Activated naive CD4-positive, alpha-beta T cell treated with anti-CD3 and anti-CD28 coated beads, Interleukin-2, amount 50 U/mL, for 24 hours (primary cell): ENCODE data around the gene NCAPD3.

Experiments
- H3K27ac Mint-ChIP-seq: one replicate; pipeline ENCODE4 v1.8.0; 2021; ENCODE audit warnings: mild to moderate bottlenecking, mixed read lengths
- H3K27me3 Mint-ChIP-seq: one replicate; pipeline ENCODE4 v1.8.0; 2021; ENCODE audit warnings: mixed read lengths
- H3K36me3 Mint-ChIP-seq: one replicate; pipeline ENCODE4 v1.8.0; 2021; ENCODE audit warnings: mixed read lengths
- H3K4me1 Mint-ChIP-seq: one replicate; pipeline ENCODE4 v1.8.0; 2021; ENCODE audit warnings: mixed read lengths
- H3K4me3 Mint-ChIP-seq: one replicate; pipeline ENCODE4 v1.8.0; 2021; ENCODE audit warnings: mild to moderate bottlenecking, mixed read lengths
- H3K9me3 Mint-ChIP-seq: one replicate; pipeline ENCODE4 v1.8.0; 2021; ENCODE audit warnings: mixed read lengths

The NCAPD3 gene

DNA sequence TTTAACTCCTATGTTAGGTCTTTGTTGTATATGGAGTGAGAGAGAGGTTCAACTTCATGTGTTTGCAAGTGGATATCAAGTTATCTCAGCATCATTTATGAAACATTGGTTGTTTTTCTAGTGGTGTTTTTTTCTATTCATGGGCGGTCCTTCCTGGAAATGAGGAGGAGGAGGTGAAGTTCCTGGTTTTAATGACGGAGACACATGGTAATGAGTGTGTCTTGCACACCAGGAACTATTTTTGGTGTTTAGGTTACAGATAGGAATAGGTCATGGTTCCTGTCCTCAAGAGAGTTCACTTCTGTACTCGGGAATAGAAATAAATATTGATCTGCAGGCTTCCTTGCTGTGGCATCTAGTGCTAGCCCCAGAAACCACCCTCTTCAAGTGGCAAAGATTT, 80.0 kb downstream of the NCAPD3 start:
- H3K27ac Mint-ChIP-seq = peak overlapping the region; percentile 71
- H3K9me3 Mint-ChIP-seq = no peaks in the 10 kb centered on the region
- H3K36me3 Mint-ChIP-seq = peaks cover 6% of the 10 kb centered on the region
- no peak overlapping the region for H3K4me3 Mint-ChIP-seq
- no peaks in the 10 kb centered on the region for H3K27me3 Mint-ChIP-seq
- H3K4me1 Mint-ChIP-seq = peaks cover 9% of the 10 kb centered on the region

DNA sequence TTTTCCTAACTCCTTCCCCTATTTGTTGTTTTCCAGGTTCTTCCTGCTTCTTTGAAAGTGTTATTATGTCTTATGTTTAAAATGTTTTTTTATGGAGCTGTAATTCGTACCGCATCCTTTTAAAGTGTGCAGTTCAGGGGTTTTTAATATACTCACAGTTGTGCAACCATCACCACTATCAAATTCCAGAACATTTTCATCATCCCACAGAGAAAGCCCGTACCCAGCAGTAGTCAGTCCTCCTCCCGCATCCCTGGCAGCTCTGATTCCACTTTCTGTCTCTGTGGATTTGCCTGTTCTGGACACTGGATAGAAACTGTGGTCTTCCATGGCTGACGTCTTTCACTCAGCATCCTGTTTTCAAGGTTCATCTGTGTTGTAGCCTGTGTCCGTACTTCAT, 81.2 kb downstream of the NCAPD3 start:
- Mint-ChIP-seq H3K4me1 (peaks cover 9% of the 10 kb centered on the region), H3K27ac (no peak overlapping the region)

DNA sequence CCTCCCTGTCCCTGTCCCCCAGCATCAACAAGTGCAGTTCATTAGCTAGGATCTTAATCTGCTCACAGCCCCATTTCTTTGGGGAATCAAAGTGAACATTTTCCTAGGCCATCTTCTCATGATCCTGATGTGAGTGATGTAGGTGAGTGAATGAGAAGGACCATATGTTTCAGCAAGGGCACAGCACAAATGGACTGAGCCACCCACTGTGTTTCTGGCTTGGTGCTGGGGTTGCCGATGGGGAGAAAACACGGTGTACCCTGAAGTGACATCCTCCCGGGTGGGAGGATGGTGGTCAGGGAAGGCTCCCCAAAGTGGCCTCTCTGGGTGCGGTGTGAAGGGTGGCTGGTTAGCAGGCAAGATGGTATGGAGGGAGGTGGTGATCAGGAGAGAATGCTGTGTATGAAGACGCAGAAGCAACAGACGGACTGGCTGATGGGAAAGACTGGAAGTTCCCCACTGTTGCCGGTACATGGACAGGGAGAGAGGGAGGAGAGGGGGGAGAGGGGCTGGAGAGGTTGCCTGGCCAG, 82.7 kb downstream of the NCAPD3 start:
- Mint-ChIP-seq H3K4me1 (peaks cover 9% of the 10 kb centered on the region), H3K27me3 (no peaks in the 10 kb centered on the region), H3K4me3 (no peak overlapping the region), H3K9me3 (no peaks in the 10 kb centered on the region), H3K27ac (no peak overlapping the region), H3K36me3 (peaks cover 6% of the 10 kb centered on the region)

More for the DNA sequence above, 81.2 kb downstream of the NCAPD3 start:
- Mint-ChIP-seq H3K36me3 (peaks cover 6% of the 10 kb centered on the region), H3K9me3 (no peaks in the 10 kb centered on the region), H3K4me3 (no peak overlapping the region), H3K27me3 (no peaks in the 10 kb centered on the region)

DNA sequence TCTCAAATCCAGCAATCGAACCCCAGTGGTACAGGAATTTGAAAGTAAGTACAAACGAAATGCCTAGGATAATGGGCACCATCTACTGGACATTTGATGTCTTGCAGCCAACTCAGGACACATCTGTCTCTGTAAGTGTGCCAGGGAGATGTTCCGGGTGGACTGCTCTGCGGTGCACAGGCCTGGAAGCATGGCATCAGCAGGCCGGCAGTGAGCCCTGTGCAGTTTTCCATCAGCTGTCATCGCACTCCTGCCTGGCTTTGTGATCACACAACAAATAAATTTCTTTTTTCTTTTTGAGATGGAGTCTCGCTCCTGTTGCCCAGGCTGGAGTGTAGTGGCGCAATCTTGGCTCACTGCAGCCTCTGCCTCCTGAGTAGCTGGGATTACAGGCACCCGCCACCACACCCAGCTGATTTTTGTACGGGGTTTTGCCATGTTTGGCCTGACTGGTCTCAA, 83.9 kb downstream of the NCAPD3 start:
- Mint-ChIP-seq H3K27ac (no peak overlapping the region), H3K4me3 (no peak overlapping the region)

DNA sequence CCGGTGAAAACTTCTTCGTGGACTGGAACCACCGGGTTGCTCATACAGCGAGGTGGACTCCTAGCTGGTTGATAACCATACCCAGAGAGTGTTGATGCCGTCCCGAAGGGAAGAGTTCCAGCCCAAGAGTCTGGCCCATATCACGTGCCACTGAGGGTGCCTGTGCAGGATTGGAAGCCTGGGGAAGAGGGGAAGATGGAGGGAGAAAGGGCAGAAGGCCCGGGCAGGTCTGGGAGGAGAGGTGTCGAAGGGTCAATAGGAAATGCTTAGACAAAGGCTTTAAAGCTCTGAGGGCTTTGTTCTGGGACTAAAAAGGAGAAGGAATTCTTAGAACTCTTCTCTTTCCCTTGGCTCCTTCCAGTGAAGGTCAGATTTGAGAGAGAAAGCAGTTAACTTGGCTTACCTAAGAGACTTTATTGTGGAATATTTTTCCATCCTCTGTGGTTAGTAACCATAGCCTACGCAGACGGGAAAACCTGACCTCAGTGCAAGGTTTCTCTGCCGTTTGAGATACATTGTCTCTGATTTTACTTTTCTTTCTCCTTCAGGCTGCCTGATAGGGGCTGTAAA, 84.4 kb downstream of the NCAPD3 start:
- H3K4me3 Mint-ChIP-seq = no peak overlapping the region
- H3K27ac Mint-ChIP-seq = no peak overlapping the region
- no peaks in the 10 kb centered on the region for H3K9me3 Mint-ChIP-seq
- H3K27me3 Mint-ChIP-seq = no peaks in the 10 kb centered on the region
- H3K36me3 Mint-ChIP-seq = no peaks in the 10 kb centered on the region
- H3K4me1 Mint-ChIP-seq = peaks cover 9% of the 10 kb centered on the region

More for the DNA sequence above, 83.9 kb downstream of the NCAPD3 start:
- Mint-ChIP-seq H3K36me3 (peaks cover 2% of the 10 kb centered on the region), H3K27me3 (no peaks in the 10 kb centered on the region), H3K9me3 (no peaks in the 10 kb centered on the region), H3K4me1 (peaks cover 9% of the 10 kb centered on the region)

DNA sequence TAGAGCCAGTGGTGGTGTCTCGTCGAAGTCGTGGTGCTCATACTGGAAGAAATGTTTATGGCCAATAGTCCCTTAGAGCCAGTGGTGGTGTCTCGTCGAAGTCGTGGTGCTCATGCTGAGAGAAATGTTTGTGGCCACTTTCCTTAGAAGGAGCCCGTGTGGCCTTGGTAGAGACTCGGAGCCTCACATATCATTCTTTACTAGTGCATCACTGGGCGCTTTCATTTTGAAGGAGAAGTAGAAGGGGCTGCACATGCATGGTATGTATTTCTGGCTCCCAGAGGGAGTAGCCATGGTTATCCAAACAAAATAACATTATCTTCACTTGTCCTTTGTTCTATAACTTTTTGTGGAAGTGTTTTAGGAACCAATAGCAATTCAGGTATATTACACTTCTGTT, 85.4 kb downstream of the NCAPD3 start:
- H3K27ac Mint-ChIP-seq = no peak overlapping the region
- H3K27me3 Mint-ChIP-seq = no peaks in the 10 kb centered on the region
- H3K36me3 Mint-ChIP-seq = no peaks in the 10 kb centered on the region
- peaks cover 4% of the 10 kb centered on the region for H3K4me1 Mint-ChIP-seq
- H3K9me3 Mint-ChIP-seq = peaks cover 6% of the 10 kb centered on the region
- no peak overlapping the region for H3K4me3 Mint-ChIP-seq

DNA sequence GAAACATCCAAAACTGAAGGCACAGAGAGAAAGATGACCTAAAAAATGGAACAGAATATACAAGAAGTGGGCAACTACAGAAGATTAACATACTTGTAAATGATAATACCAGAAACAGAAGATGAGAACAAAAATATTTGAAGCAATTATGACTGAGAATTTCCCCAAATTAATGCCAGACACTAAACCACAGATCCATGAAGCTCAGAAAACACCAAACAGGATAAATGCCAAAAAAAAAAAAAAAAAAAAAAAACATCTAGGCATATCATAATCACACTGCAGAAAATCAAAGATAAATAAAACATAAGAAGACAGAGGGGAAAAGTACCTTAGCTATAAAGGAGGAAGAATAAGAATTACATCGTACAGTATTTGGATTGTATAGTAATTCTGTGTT, 89.6 kb downstream of the NCAPD3 start:
- no peak overlapping the region for H3K4me3 Mint-ChIP-seq
- no peak overlapping the region for H3K27ac Mint-ChIP-seq
- H3K27me3 Mint-ChIP-seq = no peaks in the 10 kb centered on the region
- H3K9me3 Mint-ChIP-seq = peaks cover 17% of the 10 kb centered on the region
- peaks cover 11% of the 10 kb centered on the region for H3K36me3 Mint-ChIP-seq
- peaks cover 1% of the 10 kb centered on the region for H3K4me1 Mint-ChIP-seq

DNA sequence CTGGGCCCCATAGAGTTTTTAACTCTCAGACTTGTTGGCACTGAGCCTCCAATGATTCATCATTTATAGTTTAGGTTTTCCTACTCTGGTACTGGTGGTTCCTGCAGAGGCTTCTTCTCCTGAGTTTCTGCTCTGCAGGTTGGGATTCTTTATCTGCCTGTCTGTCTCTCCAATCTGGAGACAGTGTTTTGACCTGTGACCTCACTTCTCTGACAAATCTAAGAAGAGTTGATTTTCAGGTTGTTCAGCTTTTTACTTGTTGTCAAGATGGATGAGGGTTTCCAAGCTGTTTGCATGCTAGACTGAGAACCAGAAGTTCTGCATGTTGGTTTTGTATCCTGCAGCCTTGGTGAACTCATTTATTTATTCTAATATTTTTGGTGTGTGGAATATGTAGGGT, 91.0 kb downstream of the NCAPD3 start:
- H3K4me3 Mint-ChIP-seq = no peak overlapping the region
- no peaks in the 10 kb centered on the region for H3K4me1 Mint-ChIP-seq
- H3K9me3 Mint-ChIP-seq = peaks cover 17% of the 10 kb centered on the region
- peaks cover 1% of the 10 kb centered on the region for H3K27me3 Mint-ChIP-seq
- peaks cover 16% of the 10 kb centered on the region for H3K36me3 Mint-ChIP-seq
- no peak overlapping the region for H3K27ac Mint-ChIP-seq

DNA sequence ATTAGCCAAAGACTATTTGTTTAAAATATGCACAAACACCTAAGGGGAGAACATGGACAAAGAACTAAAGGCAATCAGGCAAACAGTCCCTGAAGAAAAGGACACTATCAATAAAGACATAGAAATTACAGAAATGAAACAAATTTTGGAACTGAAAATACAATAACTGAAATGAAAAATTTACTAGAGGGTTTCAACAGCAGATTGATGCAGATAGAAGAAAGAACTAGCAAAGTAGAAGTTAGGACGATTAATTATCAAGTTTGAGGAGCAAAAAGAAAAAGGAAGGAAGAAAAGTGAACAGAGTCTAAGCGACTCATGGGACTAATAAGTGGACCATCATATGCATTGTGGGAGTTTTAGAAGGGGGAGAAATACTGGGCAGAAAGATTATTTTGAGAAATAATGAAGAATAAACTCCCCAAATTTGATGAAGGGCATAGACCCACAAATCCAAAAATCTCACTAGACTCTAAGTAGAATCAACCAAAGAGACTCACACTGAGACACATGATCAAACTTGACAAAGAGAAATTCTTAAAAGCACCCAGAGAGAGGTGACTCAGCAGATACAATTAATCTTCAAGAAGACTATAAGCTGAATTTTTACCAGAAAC, 92.0 kb downstream of the NCAPD3 start:
- H3K27ac Mint-ChIP-seq = no peak overlapping the region
- H3K36me3 Mint-ChIP-seq = peaks cover 16% of the 10 kb centered on the region
- no peak overlapping the region for H3K4me3 Mint-ChIP-seq
- H3K4me1 Mint-ChIP-seq = no peaks in the 10 kb centered on the region
- peaks cover 1% of the 10 kb centered on the region for H3K27me3 Mint-ChIP-seq
- H3K9me3 Mint-ChIP-seq = peaks cover 17% of the 10 kb centered on the region

DNA sequence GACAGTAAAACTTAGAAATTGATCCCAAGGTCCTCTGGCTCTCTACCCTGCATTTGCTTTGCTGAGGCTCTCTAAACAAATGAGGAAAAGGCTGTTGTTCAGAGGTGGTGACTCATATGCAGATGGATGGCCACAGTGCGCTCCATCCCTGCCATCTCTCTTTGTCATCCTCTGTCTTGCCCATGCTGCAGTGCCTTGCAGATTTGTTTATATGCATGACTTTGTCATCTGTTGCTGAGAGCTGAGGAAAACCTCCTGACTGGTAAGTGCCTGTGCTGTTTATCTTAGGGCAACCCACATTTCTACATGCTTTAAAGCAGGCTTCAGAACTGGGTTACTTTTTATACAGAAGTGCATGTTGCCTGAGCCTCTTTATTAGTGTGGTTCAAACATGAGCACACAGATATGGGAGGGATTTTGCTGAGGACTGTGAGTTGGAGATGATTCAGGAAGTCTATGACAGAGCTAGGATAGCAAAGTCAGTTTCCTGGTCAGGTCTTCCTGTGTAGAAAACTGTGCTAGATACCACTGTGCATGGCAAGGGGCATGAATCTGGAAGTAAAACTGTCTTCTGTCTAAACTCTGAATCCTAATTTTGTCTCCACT, 97.4 kb downstream of the NCAPD3 start:
- no peaks in the 10 kb centered on the region for H3K9me3 Mint-ChIP-seq
- H3K4me1 Mint-ChIP-seq = peaks cover 15% of the 10 kb centered on the region
- H3K27ac Mint-ChIP-seq = no peak overlapping the region
- peaks cover 26% of the 10 kb centered on the region for H3K27me3 Mint-ChIP-seq
- H3K36me3 Mint-ChIP-seq = peaks cover 18% of the 10 kb centered on the region
- H3K4me3 Mint-ChIP-seq = no peak overlapping the region

DNA sequence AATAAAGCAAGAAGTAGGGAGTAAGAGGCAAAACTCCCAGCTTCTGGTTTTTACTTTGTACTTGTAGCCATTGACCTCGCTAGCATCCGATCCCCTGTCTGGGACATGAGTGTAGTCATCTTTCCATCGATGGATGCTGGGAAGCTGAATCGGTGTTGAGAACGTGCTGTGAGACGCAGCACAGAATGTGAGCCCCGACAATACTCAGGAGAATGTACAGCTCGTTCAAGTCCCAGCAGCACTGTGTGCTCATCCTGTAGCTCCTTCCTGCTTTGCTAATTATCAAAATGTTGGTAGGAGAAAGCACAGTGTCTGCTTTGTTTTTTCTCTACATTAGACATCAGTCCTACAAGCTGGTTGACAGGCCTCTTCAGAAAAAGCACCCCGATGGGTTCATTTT, 98.3 kb downstream of the NCAPD3 start:
- Mint-ChIP-seq H3K27ac (no peak overlapping the region), H3K27me3 (peaks cover 29% of the 10 kb centered on the region), H3K4me3 (no peak overlapping the region), H3K9me3 (no peaks in the 10 kb centered on the region), H3K36me3 (peaks cover 18% of the 10 kb centered on the region), H3K4me1 (peaks cover 15% of the 10 kb centered on the region)

DNA sequence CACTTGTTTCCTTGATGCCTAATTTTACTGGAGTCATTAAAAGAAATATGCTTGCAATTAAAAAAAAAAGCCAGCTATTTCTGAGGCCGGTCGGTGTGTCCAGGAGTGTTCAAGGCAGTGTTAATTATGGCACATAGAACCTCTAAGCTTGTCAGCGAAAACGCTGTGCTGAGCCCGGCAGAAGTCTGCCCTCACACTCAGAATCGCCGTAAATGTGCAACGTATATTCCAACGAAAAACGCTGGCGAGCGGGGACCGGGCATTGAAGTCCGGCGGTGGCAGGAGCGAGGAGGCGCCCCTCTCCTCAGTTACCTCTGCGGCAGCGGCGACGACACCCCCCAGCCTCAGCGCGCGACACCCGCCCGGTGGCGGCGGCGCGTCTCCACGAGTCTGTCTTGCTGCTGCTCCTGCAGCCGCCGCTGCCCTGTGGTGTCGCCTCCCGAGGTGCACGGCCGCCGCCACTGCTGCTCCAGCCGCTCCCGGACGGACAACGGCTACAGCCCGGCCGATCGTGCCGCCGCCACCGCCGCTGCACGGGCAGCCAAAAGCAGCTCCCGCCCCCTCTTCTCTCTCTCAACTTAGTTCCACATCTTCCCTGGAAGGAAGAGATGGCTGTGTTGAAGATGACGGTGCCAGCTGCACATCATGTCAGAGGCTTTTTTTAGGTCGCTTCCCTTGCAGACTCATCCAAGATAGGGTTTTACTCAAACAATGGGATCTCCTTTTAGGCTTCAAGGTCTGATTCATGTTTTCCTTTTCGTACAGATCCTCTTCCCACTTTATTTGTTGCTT, 98.9 kb downstream of the NCAPD3 start:
- H3K9me3 Mint-ChIP-seq = no peaks in the 10 kb centered on the region
- H3K27ac Mint-ChIP-seq = no peak overlapping the region
- H3K4me1 Mint-ChIP-seq = peaks cover 15% of the 10 kb centered on the region
- peaks cover 30% of the 10 kb centered on the region for H3K27me3 Mint-ChIP-seq
- H3K36me3 Mint-ChIP-seq = peaks cover 18% of the 10 kb centered on the region
- peak overlapping the region; percentile 31 for H3K4me3 Mint-ChIP-seq

DNA sequence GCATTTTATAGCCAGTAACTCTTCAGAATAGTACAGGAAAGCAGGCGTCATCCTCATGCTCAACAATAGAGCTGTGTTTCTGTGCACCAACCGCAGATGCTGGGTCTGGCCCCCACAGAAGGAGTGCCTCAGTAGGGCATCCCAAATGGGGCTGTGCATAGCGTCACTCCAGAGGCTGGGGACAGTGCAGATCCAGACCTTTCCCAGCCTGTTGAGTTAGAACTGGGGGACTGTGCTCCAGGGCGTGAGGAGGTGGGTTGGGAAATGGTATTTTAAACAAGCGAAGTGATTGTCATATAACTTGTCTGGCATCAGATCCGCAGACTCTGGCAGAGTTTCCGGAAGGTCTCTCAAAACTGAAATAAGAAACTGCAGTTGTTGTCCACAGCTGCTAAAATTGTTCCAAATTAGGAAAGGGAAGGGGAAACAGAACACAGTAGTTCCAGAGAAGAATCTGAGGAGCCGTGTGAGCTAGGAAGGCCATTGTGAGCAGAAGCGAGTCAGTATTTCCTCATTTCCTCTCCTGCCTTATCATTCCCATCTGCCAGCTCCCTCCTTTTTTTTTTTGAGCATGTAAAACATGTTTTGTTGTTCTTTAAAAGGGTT, 102.7 kb downstream of the NCAPD3 start:
- no peak overlapping the region for H3K27ac Mint-ChIP-seq

DNA sequence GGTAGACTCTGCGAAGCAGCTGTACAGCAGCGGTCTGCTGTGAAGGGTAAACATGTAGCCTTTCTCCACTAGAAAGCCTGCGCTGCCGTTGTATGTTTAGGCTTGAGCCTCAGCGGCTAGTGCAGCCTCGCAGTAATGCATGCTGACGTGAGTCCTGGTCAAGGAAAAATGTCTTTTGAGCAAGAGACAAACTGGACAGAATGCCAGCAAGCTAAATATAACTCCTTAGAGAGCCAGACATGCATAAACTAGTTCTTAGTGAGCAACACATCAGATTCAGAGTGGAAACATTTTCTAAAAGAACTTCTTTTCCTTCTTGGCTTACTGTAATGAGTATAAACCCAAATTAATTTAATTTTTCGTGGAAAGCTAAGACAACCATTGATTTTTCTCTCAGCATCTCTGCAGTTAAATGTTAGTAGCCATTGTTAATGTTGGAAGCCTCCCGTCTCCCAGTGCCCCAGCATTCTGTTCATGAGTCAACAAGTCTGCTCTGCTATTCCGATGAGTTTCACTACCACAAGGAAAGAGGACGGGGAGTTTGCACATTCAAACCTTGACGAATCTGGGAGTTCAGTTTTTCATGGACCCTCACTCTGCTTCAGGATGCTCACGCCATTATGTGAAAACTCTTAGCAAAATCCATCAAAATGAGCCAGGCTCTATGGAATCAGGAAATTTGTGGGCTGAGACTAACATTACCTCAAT, 103.5 kb downstream of the NCAPD3 start:
- H3K27me3 Mint-ChIP-seq = peaks cover 28% of the 10 kb centered on the region
- H3K4me3 Mint-ChIP-seq = no peak overlapping the region
- H3K4me1 Mint-ChIP-seq = peaks cover 9% of the 10 kb centered on the region
- H3K27ac Mint-ChIP-seq = no peak overlapping the region
- no peaks in the 10 kb centered on the region for H3K9me3 Mint-ChIP-seq
- peaks cover 16% of the 10 kb centered on the region for H3K36me3 Mint-ChIP-seq

More for the DNA sequence above, 102.7 kb downstream of the NCAPD3 start:
- H3K4me1 Mint-ChIP-seq = peaks cover 15% of the 10 kb centered on the region
- H3K9me3 Mint-ChIP-seq = no peaks in the 10 kb centered on the region
- H3K27me3 Mint-ChIP-seq = peaks cover 30% of the 10 kb centered on the region
- H3K36me3 Mint-ChIP-seq = peaks cover 16% of the 10 kb centered on the region
- H3K4me3 Mint-ChIP-seq = no peak overlapping the region

DNA sequence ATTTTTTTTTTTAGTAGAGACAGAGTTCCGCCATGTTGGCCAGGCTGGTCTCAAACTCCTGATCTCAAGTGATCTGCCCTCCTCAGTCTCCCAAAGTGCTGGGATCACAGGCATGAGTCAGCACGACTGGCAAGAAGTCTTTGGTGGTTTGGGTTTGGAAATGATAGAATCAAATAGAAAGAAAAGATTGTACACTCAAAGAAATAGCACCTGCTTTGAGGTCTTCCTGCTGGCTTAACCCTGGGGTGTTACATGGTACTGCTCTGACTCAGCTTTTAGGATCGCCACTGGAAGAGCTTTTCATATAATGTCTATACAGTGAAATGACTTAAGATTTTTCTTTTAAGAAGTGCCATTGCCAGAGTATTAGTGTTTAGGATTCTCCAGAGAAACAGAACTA, 104.7 kb downstream of the NCAPD3 start:
- peaks cover 13% of the 10 kb centered on the region for H3K36me3 Mint-ChIP-seq
- H3K27me3 Mint-ChIP-seq = peaks cover 22% of the 10 kb centered on the region
- H3K4me3 Mint-ChIP-seq = no peak overlapping the region
- H3K4me1 Mint-ChIP-seq = peaks cover 2% of the 10 kb centered on the region
- no peak overlapping the region for H3K27ac Mint-ChIP-seq
- H3K9me3 Mint-ChIP-seq = no peaks in the 10 kb centered on the region
